ENCODE measurements around the gene PIK3CB.
A peak's percentile ranks its signal among the peaks of the same experiment; 100 is the strongest.

PIK3CB gene

DNA sequence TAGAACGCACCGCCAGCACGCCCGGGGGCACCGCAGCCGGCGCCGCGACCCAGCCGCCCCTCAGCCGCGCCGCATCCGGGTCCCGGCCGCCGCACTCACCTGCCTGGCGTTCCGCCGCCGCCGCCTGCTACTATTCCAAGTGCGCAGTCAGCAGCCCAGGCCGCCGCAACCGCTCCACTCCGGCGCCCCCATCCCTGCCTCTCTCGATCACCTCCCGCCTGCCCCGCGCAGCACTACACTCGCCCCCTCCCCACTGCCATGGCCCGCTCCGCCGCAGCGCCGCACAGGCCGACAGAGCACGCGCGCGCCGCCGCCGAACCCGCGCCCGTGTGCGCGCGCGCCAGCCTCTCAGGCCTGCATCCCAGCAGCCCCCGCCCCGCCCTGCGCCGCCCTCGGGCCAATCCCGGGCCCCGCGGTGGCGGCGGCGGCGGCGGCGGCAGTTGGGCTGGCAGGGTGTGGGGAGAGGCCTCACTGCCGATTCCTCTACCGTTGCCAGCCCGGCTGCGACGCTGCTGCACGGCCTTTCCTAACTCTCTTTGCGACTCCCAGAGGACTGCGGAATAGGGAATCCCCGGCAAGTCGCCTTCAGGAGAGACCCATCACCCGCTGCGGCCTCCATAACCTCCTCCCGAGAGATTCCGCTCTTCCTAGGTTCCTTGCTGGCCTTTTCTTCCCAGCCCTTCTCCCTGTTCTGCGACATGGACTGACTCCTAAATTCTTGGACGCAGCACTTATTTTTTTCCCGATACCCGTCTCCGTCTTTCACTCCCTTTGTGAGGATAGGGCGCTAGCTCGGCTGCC lies at the start of gene PIK3CB:
Gene PIK3CB (minus strand): TSS at position 333 of the 801 bp plus-strand sequence. CDS start 75,585 bp downstream, outside the sequence.
- H3K4me3 ChIP-seq (ENCODE audit: low read depth, low read length) = peak within 1 kb of the TSS; percentile 79
- TF ChIP-seq, protein P1, sequence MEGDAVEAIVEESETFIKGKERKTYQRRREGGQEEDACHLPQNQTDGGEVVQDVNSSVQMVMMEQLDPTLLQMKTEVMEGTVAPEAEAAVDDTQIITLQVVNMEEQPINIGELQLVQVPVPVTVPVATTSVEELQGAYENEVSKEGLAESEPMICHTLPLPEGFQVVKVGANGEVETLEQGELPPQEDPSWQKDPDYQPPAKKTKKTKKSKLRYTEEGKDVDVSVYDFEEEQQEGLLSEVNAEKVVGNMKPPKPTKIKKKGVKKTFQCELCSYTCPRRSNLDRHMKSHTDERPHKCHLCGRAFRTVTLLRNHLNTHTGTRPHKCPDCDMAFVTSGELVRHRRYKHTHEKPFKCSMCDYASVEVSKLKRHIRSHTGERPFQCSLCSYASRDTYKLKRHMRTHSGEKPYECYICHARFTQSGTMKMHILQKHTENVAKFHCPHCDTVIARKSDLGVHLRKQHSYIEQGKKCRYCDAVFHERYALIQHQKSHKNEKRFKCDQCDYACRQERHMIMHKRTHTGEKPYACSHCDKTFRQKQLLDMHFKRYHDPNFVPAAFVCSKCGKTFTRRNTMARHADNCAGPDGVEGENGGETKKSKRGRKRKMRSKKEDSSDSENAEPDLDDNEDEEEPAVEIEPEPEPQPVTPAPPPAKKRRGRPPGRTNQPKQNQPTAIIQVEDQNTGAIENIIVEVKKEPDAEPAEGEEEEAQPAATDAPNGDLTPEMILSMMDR (IDR thresholded peaks at IDR 0.05; ENCODE audit: low read depth, low read length, missing control alignments) = no peak
- no peak for DNase-seq (ENCODE audit: low read depth)

- TF ChIP-seq, protein P1 (IDR thresholded peaks at IDR 0.05; ENCODE audit: low read depth, low read length, missing control alignments) = no peak
- H3K4me3 ChIP-seq (ENCODE audit: low read depth, low read length) = no peak overlapping the region
- no peak for DNase-seq (ENCODE audit: low read depth)
Observed at GRCh38 chr3:138881233-138881632, 46.5 kb upstream of the PIK3CB start.

- TF ChIP-seq, protein P1 (IDR thresholded peaks at IDR 0.05; ENCODE audit: low read depth, low read length, missing control alignments) = no peak
- no peak for DNase-seq (ENCODE audit: low read depth)
- H3K4me3 ChIP-seq (ENCODE audit: low read depth, low read length) = no peak overlapping the region
Observed at GRCh38 chr3:138879541-138880380, 45.0 kb upstream of the PIK3CB start.

GRCh38 chr3:138877226-138877625 lies 42.5 kb upstream of the PIK3CB start:
- TF ChIP-seq, protein P1 (IDR thresholded peaks at IDR 0.05; ENCODE audit: low read depth, low read length, missing control alignments) = no peak
- DNase-seq (ENCODE audit: low read depth) = no peak

DNA sequence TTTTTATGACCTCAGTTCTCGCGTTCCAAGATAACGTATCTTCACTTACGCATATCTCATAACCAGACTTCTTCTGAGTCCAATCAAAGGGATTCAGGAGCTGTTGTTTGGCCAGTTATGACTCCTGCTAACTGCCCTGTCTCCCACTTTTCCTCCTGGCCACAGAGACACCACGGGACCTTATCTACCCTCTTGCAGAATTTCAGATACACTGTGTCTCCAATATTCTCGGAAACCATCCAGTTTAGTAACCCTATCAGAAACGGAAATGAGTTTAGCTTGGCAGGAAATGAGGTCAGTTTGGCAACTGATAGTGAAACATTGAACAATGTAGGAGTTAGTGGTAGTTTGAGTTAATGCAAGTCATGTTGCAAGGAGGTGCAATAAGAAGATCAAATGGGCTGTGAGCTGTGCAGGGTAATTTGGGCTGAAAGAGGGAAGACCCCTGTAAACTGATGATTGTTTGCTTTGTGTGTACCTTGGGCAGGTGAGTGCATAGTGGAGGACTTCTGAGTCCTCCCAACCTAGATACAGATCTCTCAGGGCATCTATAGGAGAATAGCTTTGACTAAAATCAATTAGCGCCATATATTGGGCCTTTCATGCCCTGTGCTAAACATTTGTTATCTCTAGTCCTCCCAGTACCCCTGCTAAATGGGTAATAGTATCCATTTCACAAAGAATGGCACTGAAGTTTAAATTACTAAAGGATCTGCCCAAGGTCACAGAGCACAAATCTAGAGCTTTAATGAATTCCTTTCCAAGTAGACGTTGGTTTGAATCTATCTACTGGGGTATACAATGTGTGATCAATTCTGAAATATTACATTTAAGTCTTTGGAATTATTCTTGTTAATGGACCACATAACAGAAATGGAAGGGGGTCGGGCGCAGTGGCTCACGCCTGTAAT lies 41.3 kb upstream of the PIK3CB start:
- TF ChIP-seq, protein P1 (IDR thresholded peaks at IDR 0.05; ENCODE audit: low read depth, low read length, missing control alignments) = no peak
- DNase-seq (ENCODE audit: low read depth) = no peak
- H3K4me3 ChIP-seq (ENCODE audit: low read depth, low read length) = no peak overlapping the region

More at GRCh38 chr3:138877226-138877625, 42.5 kb upstream of the PIK3CB start:
- H3K4me3 ChIP-seq (ENCODE audit: low read depth, low read length) = no peak overlapping the region

GRCh38 chr3:138875096-138875753 lies 40.5 kb upstream of the PIK3CB start:
- TF ChIP-seq, protein P1 (IDR thresholded peaks at IDR 0.05; ENCODE audit: low read depth, low read length, missing control alignments) = no peak
- H3K4me3 ChIP-seq (ENCODE audit: low read depth, low read length) = no peak overlapping the region
- no peak for DNase-seq (ENCODE audit: low read depth)
